Measurements from ENCODE around the gene IGSF9B.

DNA sequence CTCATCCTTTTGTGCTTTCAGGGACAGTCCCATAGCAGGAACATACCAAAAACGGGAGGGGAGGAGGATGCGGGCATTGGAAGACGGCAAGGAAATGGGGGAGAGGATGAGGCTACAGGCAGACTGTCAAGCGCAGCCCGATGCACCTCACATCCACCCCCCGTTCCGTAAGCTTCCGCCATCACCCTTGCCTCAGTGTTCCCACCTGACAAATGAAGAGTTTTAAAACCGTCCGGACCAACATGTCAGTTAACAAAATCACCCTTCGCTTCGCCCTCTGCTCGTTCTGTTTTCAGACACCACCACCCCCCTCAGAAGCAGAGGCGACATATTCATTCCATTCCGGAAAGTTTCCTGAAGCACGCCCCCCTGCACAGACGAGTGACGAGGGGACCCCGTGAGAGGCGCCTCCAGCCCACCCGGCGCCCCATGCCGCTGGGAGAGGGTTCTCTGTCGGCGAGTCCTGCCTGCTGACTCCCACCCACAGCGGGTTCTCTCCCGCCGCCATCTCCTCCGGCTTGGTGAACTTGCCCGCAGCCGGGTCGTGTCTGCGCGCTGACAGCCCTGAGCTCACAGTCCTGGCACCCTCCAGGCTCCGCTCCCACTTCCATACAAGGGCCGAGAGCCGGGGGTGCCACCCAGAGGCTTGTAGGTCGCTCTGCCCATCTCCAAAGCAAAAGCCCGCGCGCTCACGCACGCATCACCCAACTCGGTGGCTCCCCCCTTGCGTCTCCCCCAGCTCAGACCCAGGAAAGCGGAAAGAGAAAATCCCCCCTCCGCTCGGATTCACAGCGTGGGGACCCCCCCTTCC lies 1.5 kb downstream of the IGSF9B start:
- TF ChIP-seq CTCF (IDR thresholded peaks at IDR 0.05) = no peak
- no peak for TF ChIP-seq POLR2A (IDR thresholded peaks at IDR 0.05)

Data from lower leg skin (tissue), 3 donors.